Mucosa of rectum (tissue), 2 donors: Measurements from ENCODE around the gene NCEH1.
"Not testable (repeated sequence)": the region's sequence is repeated elsewhere in the genome, so short reads cannot be mapped to it uniquely, and the experiment has no call there.

Experiments
- H3K27ac ChIP-seq, 2 donors: one replicate each; pipeline ENCODE4 v1.7.0; 2013; ENCODE audit warnings: inconsistent platforms in 2 of 2, low read depth in 2 of 2, low read length in 2 of 2
- H3K27me3 ChIP-seq, 2 donors: one replicate each; pipeline ENCODE4 v1.7.0; 2013; ENCODE audit warnings: low read length in 2 of 2; ENCODE audit not compliant: control insufficient read depth in 2 of 2, insufficient read depth in 2 of 2
- H3K36me3 ChIP-seq, 2 donors: one replicate each; pipeline ENCODE4 v1.7.0; 2013; ENCODE audit warnings: low read length in 2 of 2; ENCODE audit not compliant: control insufficient read depth in 2 of 2, insufficient read depth in 2 of 2
- H3K4me1 ChIP-seq, 2 donors: one replicate each; pipeline ENCODE4 v1.7.0; 2013; ENCODE audit warnings: low read length in 2 of 2, mild to moderate bottlenecking in 1 of 2; ENCODE audit not compliant: control insufficient read depth in 2 of 2, insufficient read depth in 2 of 2
- H3K4me3 ChIP-seq, 2 donors: one replicate each; pipeline ENCODE4 v1.7.0; 2013; ENCODE audit warnings: low read length in 2 of 2
- H3K9ac ChIP-seq, 2 donors: one replicate each; pipeline ENCODE4 v1.7.0; 2013; ENCODE audit warnings: low read length in 2 of 2, low read depth in 1 of 2, mild to moderate bottlenecking in 1 of 2
- H3K9me3 ChIP-seq, 2 donors: one replicate each; pipeline ENCODE4 v1.7.0; 2013; ENCODE audit warnings: low read length in 2 of 2; ENCODE audit not compliant: control insufficient read depth in 2 of 2
- donor health status: healthy.
- donor health status: Normal muscosa, but diverticular disease.

Gene NCEH1

GRCh38 chr3:172604895-172605646, 105.8 kb downstream of the NCEH1 start:
- Histone ChIP-seq H3K9ac (no peak overlapping the region), H3K36me3 (no peaks in the 10 kb centered on the region), H3K4me3 (no peak overlapping the region), H3K9me3 (no peaks in the 10 kb centered on the region), H3K4me1 (peaks cover 8 to 17% of the 10 kb centered on the region in 2 donors), H3K27ac (no peak overlapping the region), H3K27me3 (no peaks in the 10 kb centered on the region)

- no peaks in the 10 kb centered on the region for H3K36me3 ChIP-seq
- H3K4me3 ChIP-seq, result peak overlapping the region; percentile 7 to 44
Measured at GRCh38 chr3:172601066-172601832, 109.6 kb downstream of the NCEH1 start.

GRCh38 chr3:172600644-172601065, 110.2 kb downstream of the NCEH1 start:
- no peaks in the 10 kb centered on the region for H3K9me3 ChIP-seq
- peaks cover 11 to 20% of the 10 kb centered on the region in 2 donors for H3K4me1 ChIP-seq
- H3K9ac ChIP-seq, result no peak overlapping the region
- H3K4me3 ChIP-seq, result no peak overlapping the region
- H3K36me3 ChIP-seq, result no peaks in the 10 kb centered on the region
- peak overlapping the region; percentile 78 to 80 for H3K27ac ChIP-seq
- no peaks in the 10 kb centered on the region for H3K27me3 ChIP-seq

More at GRCh38 chr3:172601066-172601832, 109.6 kb downstream of the NCEH1 start:
- no peaks in the 10 kb centered on the region for H3K27me3 ChIP-seq
- no peaks in the 10 kb centered on the region for H3K9me3 ChIP-seq
- peak overlapping the region; percentile 78 to 80 for H3K27ac ChIP-seq
- H3K4me1 ChIP-seq, result peaks cover 8 to 16% of the 10 kb centered on the region in 2 donors
- H3K9ac ChIP-seq, result peak overlapping the region in 1 of 2 donors; percentile 17

GRCh38 chr3:172598904-172599303, 112.0 kb downstream of the NCEH1 start:
- Histone ChIP-seq H3K9ac (no peak overlapping the region), H3K4me3 (no peak overlapping the region), H3K27ac (no peak overlapping the region), H3K27me3 (no peaks in the 10 kb centered on the region), H3K4me1 (peaks cover 21 to 30% of the 10 kb centered on the region in 2 donors), H3K9me3 (no peaks in the 10 kb centered on the region), H3K36me3 (no peaks in the 10 kb centered on the region)

GRCh38 chr3:172596394-172596706, 114.5 kb downstream of the NCEH1 start:
- Histone ChIP-seq H3K27me3 (no peaks in the 10 kb centered on the region), H3K36me3 (no peaks in the 10 kb centered on the region), H3K4me1 (peaks cover 21 to 47% of the 10 kb centered on the region in 2 donors), H3K9ac (peak overlapping the region in 1 of 2 donors; percentile 21), H3K4me3 (no peak overlapping the region), H3K9me3 (no peaks in the 10 kb centered on the region), H3K27ac (no peak overlapping the region)

- Histone ChIP-seq H3K9me3 (no peaks in the 10 kb centered on the region), H3K27me3 (no peaks in the 10 kb centered on the region), H3K27ac (peak overlapping the region; percentile 76 to 82), H3K4me3 (peak overlapping the region; percentile 37 to 64), H3K36me3 (no peaks in the 10 kb centered on the region), H3K4me1 (peaks cover 16 to 44% of the 10 kb centered on the region in 2 donors), H3K9ac (peak overlapping the region; percentile 20 to 21)
Measured at GRCh38 chr3:172595664-172596393, 115.0 kb downstream of the NCEH1 start.

- Histone ChIP-seq H3K27ac (peak overlapping the region; percentile 76 to 82), H3K4me1 (peaks cover 14 to 41% of the 10 kb centered on the region in 2 donors), H3K9ac (peak overlapping the region; percentile 20 to 21), H3K4me3 (peak overlapping the region in 1 of 2 donors; percentile 64)
- H3K36me3 ChIP-seq, H3K9me3 ChIP-seq, H3K27me3 ChIP-seq: not testable (repeated sequence)
Measured at GRCh38 chr3:172594900-172595663, 115.8 kb downstream of the NCEH1 start.

- peaks cover 14 to 37% of the 10 kb centered on the region in 2 donors for H3K4me1 ChIP-seq
- H3K27ac ChIP-seq, result no peak overlapping the region
Measured at GRCh38 chr3:172592898-172593669, 117.8 kb downstream of the NCEH1 start.

More at GRCh38 chr3:172592898-172593669, 117.8 kb downstream of the NCEH1 start:
- Histone ChIP-seq H3K27me3 (no peaks in the 10 kb centered on the region), H3K9ac (no peak overlapping the region), H3K36me3 (no peaks in the 10 kb centered on the region), H3K4me3 (no peak overlapping the region), H3K9me3 (no peaks in the 10 kb centered on the region)
